ENCODE measurements around the gene RPL36A.

RPL36A gene

GRCh38 chrX:101398694-101399093, 7.9 kb downstream of the RPL36A start:
- Histone ChIP-seq H3K4me2 (ENCODE audit: low read depth, low read length, poor library complexity, severe bottlenecking) (no peak overlapping the region), H3K4me1 (ENCODE audit: insufficient read depth, low read length, poor library complexity, severe bottlenecking) (no peaks in the 10 kb centered on the region), H3K79me2 (ENCODE audit: insufficient read depth, low read length) (peaks cover 8% of the 10 kb centered on the region), H3K27me3 (ENCODE audit: insufficient read depth, low read length, poor library complexity, severe bottlenecking) (no peaks in the 10 kb centered on the region), H3K9me2 (replicated peaks; ENCODE audit: low read depth, low read length) (no peaks in the 10 kb centered on the region), H3K4me3 (ENCODE audit: low read length, poor library complexity, severe bottlenecking) (no peak overlapping the region), H4K20me1 (ENCODE audit: insufficient read depth, low read length, poor library complexity, severe bottlenecking) (peaks cover 7% of the 10 kb centered on the region), H3F3A (ENCODE audit: low read depth) (no peaks in the 10 kb centered on the region), H3K36me3 (ENCODE audit: insufficient read depth, low read length) (peaks cover 14% of the 10 kb centered on the region; the same call in 1 of the 2 replicates), H3K9me3 (ENCODE audit: insufficient read depth, low read depth, low read length) (no peaks in the 10 kb centered on the region), H2AFZ (ENCODE audit: low read length) (no peak overlapping the region), H3K9ac (ENCODE audit: low read depth, low read length, poor library complexity, severe bottlenecking) (no peak overlapping the region)
- TF ChIP-seq EZH2phosphoT487 (IDR thresholded peaks at IDR 0.05; ENCODE audit: borderline replicate concordance) (no peak), CTCF (conservative IDR thresholded peaks at IDR 0.05; ENCODE audit: low read length) (no peak)

- TF ChIP-seq CTCF (conservative IDR thresholded peaks at IDR 0.05; ENCODE audit: low read length), result no peak
- no peak for TF ChIP-seq EZH2phosphoT487 (IDR thresholded peaks at IDR 0.05; ENCODE audit: borderline replicate concordance)
- H3K27me3 ChIP-seq (ENCODE audit: insufficient read depth, low read length, poor library complexity, severe bottlenecking), result no peaks in the 10 kb centered on the region
- no peaks in the 10 kb centered on the region for H3K9me2 ChIP-seq (replicated peaks; ENCODE audit: low read depth, low read length)
- H3K9ac ChIP-seq (ENCODE audit: low read depth, low read length, poor library complexity, severe bottlenecking), result no peak overlapping the region
- no peak overlapping the region for H3K4me3 ChIP-seq (ENCODE audit: low read length, poor library complexity, severe bottlenecking)
- peaks cover 14% of the 10 kb centered on the region; the same call in 1 of the 2 replicates for H3K36me3 ChIP-seq (ENCODE audit: insufficient read depth, low read length)
- 0 out of 2 replicates have a peak, but pooled peaks cover 3% of the 10 kb centered on the region for H3K79me2 ChIP-seq (ENCODE audit: insufficient read depth, low read length)
- H3K4me1 ChIP-seq (ENCODE audit: insufficient read depth, low read length, poor library complexity, severe bottlenecking), result no peaks in the 10 kb centered on the region
- H4K20me1 ChIP-seq (ENCODE audit: insufficient read depth, low read length, poor library complexity, severe bottlenecking), result peaks cover 4% of the 10 kb centered on the region
- no peak overlapping the region for H3K4me2 ChIP-seq (ENCODE audit: low read depth, low read length, poor library complexity, severe bottlenecking)
- no peak overlapping the region for H2AFZ ChIP-seq (ENCODE audit: low read length)
- H3K9me3 ChIP-seq (ENCODE audit: insufficient read depth, low read depth, low read length), result no peaks in the 10 kb centered on the region
- no peaks in the 10 kb centered on the region for H3F3A ChIP-seq (ENCODE audit: low read depth)
Measured at GRCh38 chrX:101399825-101400224, 9.0 kb downstream of the RPL36A start.

- H3K9me2 ChIP-seq (replicated peaks; ENCODE audit: low read depth, low read length), result no peaks in the 10 kb centered on the region
- H4K20me1 ChIP-seq (ENCODE audit: insufficient read depth, low read length, poor library complexity, severe bottlenecking), result peaks cover 16% of the 10 kb centered on the region
- H3K4me1 ChIP-seq (ENCODE audit: insufficient read depth, low read length, poor library complexity, severe bottlenecking), result peaks cover 6% of the 10 kb centered on the region
- H2AFZ ChIP-seq (ENCODE audit: low read length), result peak overlapping the region; percentile 80; the same call in 1 of the 2 replicates
- H3K36me3 ChIP-seq (ENCODE audit: insufficient read depth, low read length), result peaks cover 5% of the 10 kb centered on the region; the same call in 1 of the 2 replicates
- H3K9me3 ChIP-seq (ENCODE audit: insufficient read depth, low read depth, low read length), result no peaks in the 10 kb centered on the region
- peak overlapping the region; percentile 83 for H3K4me2 ChIP-seq (ENCODE audit: low read depth, low read length, poor library complexity, severe bottlenecking)
- peak overlapping the region; percentile 95 for H3K4me3 ChIP-seq (ENCODE audit: low read length, poor library complexity, severe bottlenecking)
- no peaks in the 10 kb centered on the region for H3K27me3 ChIP-seq (ENCODE audit: insufficient read depth, low read length, poor library complexity, severe bottlenecking)
- TF ChIP-seq EZH2phosphoT487 (IDR thresholded peaks at IDR 0.05; ENCODE audit: borderline replicate concordance), result no peak
- no peak for TF ChIP-seq CTCF (conservative IDR thresholded peaks at IDR 0.05; ENCODE audit: low read length)
- H3F3A ChIP-seq (ENCODE audit: low read depth), result no peaks in the 10 kb centered on the region
- peak overlapping the region; percentile 77 for H3K9ac ChIP-seq (ENCODE audit: low read depth, low read length, poor library complexity, severe bottlenecking)
- peaks cover 54% of the 10 kb centered on the region for H3K79me2 ChIP-seq (ENCODE audit: insufficient read depth, low read length)
Measured at GRCh38 chrX:101407167-101407747, 16.4 kb downstream of the RPL36A start.
